ENCODE data around the gene ZNF688.

Gene ZNF688

GRCh38 chr16:30585400-30586191, 14.1 kb upstream of the ZNF688 start, which contains the start of gene ZNF785:
Gene ZNF785, minus strand, starts transcription at chr16:30585697. Its CDS starts 86 bp downstream, at chr16:30585611.
- DNase-seq: peak; percentile 65 to 98 (median 92)

DNA sequence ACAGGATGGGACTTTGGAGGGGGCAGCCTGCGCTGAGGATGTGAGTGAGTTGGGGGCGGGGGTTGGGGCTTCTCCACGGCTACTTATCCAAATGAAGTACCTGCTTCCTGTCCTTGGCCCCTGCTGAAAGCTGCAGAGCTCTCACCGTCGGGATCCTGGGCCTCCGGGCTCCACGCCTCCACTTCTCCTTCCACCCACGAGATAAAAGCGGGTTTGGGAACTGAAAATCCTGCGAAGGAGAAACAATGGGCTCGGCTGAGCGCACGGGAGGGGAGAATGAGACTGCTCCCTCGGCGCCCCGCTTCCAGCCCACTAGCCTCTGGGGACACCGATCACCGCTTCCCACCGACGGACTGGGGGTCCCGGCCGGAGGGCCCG, 13.5 kb upstream of the ZNF688 start:
- DNase-seq: peak in 3 of 51 donors; percentile 29 to 63 (median 34)

DNA sequence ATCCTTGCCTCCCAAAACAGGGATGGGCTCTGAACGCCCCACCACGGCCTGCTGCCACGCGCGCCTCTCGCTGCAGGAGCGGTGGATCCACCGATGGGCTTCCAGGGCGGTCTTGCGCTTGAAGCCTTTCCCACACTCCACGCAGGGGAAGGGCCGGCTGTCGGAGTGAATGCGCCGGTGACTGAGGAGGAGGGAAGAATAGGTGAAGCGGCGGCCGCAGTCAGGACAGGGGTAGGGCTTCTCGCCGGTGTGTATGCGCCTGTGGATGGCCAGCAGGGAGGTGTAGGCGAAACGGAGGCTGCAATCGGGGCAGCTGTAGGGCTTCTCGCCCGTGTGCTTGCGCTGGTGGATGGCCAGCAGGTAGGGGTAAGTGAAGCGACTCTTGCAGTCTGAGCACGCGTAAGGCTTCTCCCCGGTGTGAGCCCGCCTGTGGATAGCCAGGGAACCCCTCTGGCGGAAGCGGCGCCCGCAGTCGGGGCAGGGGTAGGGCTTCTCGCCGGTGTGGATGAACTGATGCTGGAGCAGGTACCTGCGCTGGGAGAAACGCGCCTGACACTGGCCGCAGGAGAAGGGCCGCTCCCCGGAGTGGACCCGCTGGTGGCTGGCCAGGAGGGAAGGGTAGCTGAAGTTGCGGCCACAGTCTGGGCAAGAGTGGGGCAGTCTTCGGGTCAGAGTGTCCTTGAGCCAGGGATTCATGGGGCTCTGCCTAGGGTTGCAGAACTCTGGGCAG, 11.3 kb upstream of the ZNF688 start:
- DNase-seq: no peak

- DNase-seq: no peak
Observed at GRCh38 chr16:30581457-30581856, 9.9 kb upstream of the ZNF688 start.

GRCh38 chr16:30574678-30575077, 3.2 kb upstream of the ZNF688 start:
- DNase-seq: no peak

DNA sequence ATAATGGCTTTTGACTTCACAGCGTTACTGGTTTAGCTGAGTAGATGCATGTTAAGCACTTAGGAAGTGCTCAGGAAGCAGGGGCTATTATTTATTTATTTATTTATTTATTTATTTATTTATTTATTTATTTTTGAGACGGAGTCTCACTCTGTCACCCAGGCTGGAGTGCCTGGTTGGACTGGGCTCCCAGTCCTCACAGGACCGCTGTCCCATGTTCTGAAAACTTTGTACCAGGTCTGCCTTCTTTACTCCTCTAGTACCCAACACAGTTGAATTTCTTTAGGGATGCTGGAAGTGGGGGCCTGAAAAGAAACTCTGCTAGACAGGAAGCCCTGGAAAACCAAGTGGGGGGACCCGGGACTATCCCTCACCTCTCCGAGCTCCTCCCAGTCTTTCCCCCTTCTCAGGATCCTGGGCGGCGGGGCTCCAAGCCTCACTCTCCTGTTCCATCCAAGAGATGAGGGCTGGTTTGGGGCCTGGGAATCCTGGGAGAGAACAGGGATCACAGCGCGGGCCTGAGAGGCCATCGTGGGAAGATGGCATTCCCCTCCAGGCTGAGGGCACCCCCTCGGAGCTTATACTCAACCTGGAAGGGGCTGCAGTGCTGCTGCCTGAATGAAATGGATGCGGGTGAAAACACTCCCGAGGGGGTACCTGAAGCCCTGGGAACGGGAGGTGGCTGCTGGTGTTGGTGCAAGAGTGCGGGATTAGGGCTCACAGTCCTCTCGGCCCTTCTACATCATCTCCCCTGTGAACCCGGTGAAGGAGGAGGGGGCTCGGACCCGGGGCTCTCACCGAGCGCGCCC, 674 bp downstream of the ZNF688 start:
- DNase-seq: peak in 23 of 51 donors; percentile 27 to 82 (median 45)

GRCh38 chr16:30569746-30570635, 1.5 kb downstream of the ZNF688 start:
- no peak for DNase-seq

DNA sequence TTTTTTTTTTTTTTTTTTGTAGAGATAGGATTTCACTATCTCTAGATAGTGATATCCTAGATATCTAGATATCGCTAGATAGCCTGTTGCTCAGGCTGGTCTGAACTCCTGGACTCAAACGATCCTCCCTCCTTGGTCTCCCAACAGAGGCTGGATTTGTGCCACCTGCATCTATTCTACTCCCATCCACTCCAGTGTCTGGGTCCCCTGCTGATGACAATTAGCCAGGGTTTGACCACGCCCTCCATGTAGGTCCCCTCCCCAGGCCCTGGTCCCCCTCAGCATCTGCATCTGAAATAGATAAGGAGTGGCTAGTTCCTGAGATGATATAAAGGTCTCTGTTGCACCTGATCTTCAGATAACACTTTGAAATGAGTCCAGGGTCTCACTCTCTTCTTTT, 2.2 kb downstream of the ZNF688 start:
- DNase-seq: no peak

GRCh38 chr16:30567991-30568638, 3.4 kb downstream of the ZNF688 start:
- DNase-seq: no peak

- DNase-seq: no peak
Observed at GRCh38 chr16:30567160-30567990, 4.1 kb downstream of the ZNF688 start.

DNA sequence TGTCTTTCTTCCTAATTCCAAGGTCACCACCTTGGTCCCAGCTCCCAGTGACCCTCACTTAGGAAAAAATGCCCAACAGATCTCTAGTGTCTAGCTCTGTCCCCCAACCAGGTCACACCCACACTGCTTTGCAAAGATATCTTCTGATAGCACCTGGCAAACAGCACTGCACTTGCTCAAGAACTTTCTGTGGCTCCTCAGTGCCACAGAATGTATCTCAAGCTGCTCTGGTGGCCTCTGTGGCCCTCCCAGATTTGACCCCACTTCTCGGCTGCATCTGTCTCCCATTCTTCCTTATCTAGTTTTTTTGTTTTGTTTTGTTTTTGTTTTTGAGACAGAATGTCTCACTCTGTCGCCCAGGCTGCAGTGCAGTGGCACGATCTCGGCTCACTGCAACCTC, 5.0 kb downstream of the ZNF688 start:
- no peak for DNase-seq

DNA sequence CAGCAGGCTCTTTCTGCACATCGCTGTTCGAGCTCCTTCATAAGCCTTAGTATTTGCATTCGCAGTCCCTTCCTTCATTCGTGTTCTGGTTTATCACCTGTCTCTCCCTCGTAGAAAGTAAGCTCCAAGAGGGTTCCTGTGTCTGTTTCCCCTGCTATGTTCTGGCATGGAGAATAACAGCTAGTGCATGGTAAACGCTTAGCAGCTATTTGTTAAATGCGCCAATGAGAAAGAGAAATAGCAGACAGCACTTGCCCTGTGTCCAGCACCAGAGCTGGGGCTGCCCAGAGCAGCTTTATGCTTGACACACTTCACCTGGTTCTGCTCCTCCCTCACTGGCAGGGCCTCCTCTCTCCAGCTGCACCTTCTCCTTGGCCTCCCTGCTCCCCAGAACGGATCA, 5.5 kb downstream of the ZNF688 start:
- no peak for DNase-seq

DNA sequence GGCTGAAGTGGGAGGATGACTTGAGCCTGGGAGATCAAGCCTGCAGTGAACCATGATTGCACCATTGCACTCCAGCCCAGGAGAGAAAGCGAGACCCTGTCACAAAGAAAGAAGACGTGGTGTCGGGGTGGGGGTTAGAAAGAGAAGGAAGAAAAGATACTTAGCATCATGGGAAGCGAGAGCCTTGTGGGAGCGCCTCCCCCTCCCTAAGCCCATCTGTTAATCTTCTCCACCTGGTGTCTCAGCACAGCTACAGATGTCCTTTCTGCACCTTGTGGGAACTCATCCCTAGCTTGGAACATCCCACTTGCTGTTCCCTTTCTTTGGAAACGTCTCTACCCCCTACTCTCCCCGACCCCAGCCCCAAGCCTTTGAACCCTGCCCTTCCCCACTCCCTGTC, 6.0 kb downstream of the ZNF688 start:
- DNase-seq: no peak

DNA sequence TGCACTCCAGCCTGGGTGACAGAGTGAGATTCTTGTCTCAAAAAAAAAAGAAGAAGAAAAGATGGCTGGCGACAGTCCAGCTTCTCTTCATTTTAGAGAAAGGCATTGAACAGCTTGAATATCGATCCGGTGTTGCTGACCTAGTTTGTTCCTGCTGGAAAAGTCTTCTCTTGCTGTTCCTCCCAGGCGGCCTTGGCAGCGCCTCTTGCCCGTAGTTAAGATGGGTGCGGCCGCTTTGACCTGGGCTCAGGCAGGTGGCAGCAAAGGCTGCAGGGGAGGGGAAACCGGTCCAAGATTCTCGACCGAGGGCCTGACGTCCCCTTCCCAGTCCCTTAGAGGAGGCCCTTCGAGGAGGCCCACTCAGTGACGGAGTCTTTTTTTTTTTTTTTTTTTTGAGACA, 9.5 kb downstream of the ZNF688 start:
- DNase-seq: no peak

DNA sequence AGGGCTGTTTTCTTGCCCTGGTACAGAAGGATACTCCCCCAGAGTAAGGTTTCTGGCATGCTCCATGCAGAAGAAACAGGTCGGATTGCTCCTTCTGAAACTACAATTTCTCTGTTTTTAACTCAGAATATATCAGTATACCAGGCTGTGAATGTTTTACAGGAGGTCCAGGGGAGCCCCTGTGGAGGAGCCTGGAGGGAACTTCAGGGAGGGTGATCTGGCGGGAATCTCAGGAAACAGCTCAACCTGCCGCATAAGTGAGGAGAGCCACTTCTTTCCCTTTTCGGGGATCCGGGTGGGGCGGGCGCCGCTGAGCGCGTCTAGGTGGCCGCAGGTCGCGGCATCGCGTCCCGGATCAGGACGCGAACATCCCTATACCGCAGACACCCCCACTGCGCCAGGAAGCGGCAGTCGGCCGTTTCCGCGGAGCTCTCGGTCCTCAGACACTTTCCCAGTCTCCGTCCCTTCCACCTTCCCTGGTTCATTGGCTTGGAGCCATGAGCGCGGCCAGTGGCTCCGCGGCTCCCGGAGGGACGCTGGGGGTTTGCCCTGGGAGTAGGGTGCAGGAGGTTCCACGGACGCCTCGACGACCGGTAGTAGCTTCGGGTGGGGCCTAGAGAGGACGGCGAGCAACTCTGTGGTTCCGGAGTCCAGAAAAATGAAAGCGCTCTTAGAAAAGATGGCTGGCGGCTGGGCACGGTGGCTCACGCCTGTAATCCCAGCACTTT, 10.3 kb downstream of the ZNF688 start:
- peak in 11 of 51 donors; percentile 3 to 23 (median 8) for DNase-seq

- no peak for DNase-seq
Observed at GRCh38 chr16:30559690-30560089, 11.8 kb downstream of the ZNF688 start.

DNA sequence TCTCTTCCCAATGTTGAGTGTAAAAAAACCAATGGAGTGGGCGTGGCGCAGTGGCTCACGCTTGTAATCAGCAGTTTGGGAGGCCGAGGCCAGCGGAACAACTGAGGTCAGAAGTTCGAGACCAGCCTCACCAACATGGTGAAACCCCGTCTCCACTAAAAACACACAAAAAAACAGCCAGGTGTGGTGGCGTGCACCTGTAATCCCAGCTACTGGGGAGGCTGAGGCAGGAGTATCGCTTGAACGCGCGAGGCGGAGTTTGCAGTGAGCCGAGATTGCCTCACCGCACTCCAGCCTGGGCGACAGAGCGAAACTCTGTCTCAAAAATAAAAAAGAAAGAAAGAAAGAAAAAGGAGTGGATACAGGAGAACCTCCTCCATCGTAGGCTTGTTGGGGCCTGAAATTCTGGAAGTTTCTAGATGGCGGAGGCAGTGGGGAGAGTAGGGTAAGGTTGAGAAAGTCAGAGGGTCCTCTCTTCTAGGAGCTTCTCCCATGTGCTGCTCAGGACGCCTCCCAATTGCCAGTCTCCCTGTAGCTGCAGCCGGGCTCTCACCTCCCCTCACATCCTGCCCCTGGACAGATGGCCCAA, 12.6 kb downstream of the ZNF688 start:
- no peak for DNase-seq
